GM21423 (cell line): ENCODE results near the gene XPR1.

ENCODE experiments used
- ATAC-seq: cut with Tn5 transposase; IDR thresholded peaks from one replicate; pipeline ENCODE4 v1.9.1; 2021; ENCODE audit warnings: mild to moderate bottlenecking, moderate library complexity; ENCODE audit not compliant: unreplicated experiment

Gene XPR1

DNA sequence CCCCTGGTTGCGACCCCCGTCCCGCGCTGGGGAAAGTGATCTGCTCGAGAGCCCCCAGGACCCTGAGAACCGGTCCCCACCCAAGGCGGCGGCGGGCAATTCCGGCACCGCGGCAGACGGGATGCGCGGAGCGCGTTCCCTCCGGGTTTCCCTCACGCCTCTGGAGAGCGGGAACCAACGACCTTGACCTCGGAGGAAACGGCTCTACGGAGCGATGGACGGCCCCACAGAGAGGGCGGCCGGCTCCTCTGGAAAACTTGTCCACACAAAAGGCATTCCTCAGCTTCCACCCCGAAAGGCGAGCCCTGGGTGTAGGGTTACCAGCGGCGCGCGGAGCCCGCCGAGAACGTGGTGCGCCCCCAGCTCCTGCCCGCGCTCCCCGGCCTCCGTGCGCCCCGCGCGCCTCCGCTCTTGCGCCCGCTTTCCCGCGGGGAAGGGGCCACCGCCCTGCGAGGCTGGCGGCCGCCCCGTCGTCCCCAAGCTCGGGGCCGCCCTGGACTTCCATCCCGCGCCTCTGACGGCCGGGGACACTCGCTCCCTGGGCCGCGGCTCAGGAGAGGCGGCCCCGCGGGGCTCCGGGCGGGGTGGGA is 280.5 kb downstream of the XPR1 start:
- ATAC-seq, result no peak

DNA sequence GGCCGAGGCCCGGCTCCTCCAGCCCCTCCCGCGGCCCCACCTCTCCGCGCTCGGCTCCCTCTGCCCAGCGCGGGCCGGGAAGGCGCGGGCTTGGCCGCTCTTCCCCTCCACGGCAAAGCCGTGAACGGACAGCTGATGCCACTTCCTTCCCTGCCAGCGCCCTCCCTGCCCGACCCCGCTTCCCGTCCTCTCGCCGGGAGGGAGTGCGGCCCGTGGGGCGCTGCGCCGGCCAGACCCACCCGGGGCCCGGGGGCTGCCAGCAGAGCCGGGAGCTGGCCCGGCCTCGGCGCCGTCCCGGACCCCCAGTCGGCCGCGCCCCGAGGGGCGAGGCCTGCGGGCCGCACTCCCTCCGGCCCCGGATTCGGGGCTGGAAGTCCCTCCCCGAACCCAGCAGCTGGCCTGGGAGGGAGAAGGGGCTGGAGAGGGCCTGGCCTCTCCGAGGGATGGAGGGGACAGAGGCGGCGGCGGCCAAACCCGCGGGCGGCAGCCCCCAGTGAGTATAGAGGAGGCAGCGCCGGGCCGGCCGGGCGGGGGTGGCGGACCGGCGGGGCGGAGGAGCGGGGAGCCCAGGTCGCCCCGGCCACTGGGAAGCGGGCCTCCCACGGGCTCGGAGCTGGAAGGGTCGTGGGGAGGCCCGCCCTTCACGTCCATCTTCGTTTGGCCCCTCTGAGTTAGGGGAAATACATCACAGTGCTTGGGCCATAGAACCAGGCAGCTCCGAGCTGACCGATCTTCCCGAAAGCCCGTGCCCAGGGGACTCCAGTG is 281.2 kb downstream of the XPR1 start, which contains the start of gene KIAA1614:
Gene KIAA1614 (plus strand): TSS at position 97 of the 765 bp plus-strand sequence. CDS start 347 bp downstream, at position 444.
- ATAC-seq, result no peak

DNA sequence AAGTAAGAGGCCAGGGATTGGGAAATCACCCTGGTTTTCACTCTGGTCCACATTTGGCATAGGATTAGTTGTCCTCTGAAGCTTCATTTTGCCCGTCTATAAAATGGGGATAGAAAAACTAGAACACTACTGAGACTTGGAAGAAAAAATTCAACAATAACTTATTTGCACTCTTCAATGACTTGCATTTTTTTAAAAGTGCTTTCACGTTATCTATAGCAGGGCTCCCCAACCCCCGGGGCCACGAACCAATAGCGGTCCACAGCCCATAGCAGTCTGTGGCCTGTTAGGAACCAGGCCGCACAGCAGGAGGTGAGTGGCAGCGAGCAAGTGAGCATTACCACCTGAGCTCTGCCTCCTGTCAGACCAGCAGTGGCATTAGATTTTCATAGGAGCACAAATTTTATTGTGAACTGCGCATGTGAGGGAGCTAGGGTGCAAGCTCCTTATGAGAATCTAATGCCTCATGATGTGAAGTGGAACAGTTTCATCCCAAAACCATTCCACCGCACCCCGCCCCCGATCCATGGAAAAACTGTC is 283.7 kb downstream of the XPR1 start:
- no peak for ATAC-seq

- no peak for ATAC-seq
Observed at GRCh38 chr1:180916012-180916770, 284.4 kb downstream of the XPR1 start.

- ATAC-seq, result no peak
Observed at GRCh38 chr1:180916771-180917170, 284.9 kb downstream of the XPR1 start.

DNA sequence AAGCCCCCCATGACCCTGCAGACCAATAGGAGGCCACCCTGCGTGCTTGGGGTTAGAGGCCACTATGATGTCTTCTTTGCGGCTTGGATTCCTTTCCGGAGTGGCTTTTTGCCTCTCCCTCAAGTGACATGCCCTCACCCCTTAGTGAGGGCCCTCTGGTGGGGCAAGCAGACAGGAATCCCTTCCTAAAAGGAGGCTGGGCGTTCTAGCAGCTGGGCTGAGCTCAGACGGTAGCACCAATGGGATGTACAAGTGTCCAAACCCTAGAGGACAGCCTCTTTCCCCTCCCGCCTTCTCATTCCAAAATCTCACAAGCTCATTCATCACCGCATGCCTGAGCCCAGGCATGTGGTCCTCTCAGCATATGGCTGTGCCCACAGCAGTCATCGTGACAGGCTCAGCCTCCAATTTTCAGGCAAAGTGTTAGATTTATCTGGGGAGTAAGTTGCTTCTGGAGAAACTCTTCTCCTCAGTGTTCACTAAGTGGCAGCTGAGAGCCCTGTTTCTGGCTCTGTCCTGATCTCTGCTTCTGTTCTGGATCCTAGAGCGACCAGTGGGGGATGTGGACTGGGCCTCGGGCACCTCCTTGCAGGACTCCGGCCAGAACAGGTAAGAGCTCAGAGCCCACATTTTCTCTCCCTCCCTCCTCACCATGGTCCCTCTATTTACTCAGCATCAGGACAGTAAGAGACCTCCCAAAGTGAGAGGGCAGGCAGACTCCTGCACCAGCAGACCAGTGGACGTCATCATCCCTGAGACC is 285.7 kb downstream of the XPR1 start:
- no peak for ATAC-seq

- ATAC-seq, result no peak
Observed at GRCh38 chr1:180918519-180918918, 286.7 kb downstream of the XPR1 start.

DNA sequence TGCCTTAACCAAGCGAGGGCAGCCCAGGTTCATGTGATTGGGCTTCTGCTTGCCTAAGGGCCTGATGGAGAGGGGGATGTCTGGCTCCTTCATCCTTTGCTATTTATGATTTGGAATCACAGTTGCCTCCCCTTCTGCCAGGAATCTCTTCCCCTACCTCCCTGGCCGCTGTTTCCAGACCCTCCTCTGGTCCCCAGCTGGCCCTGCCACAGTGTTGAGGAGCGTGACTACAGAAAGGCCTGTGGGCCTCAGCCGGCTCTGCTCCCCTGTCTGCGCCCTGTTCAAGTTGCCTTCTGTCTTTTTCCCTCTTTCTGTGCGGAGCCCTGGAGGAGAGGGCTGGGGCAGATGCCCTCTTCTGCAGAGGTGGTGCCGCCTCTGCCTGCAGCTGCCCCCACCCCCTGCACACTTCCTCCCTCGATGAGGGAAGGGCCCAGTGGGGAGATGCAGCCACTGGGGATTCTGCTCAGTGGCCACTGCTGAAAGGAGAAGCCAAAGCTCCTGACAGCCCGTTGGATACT is 287.4 kb downstream of the XPR1 start:
- ATAC-seq, result no peak

DNA sequence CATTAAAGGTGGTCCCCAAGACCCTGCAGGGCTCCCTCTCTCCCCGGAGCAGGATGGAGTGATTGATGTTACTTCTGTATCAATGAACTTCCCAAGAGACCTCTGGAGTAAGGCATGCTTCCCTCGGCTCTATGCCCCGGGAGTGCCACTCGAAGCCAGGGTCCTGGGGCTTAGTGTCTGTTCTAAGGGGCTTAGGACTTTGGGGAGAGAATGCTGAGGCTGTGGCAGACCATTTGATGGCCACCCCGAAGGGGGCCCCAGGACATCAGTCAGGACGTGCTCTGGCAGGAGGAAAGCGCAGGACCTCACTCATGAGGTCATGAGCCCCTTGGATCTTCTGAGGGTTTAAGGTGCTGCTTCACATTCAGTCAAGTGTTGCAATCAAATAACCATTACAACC is 288.4 kb downstream of the XPR1 start:
- no peak for ATAC-seq

DNA sequence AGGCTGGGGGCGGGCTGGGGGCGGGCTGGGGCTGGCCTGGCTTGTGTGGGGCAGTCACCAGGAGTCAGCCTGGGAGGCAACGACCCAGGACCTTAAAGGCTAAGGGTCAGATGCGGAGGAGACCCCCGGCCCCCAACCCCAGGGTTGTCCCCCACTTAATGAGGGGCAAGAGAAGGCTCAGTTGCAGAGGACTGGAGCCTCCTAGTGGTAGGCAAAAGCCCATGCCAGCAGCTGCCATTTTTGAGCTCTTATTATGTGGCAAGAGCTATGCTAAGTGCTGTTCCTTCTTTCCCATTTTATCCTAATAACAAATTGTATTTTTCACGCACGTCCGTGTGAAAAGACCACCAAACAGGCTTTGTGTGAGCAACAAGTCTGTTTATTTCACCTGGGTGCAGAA is 288.9 kb downstream of the XPR1 start:
- no peak for ATAC-seq

DNA sequence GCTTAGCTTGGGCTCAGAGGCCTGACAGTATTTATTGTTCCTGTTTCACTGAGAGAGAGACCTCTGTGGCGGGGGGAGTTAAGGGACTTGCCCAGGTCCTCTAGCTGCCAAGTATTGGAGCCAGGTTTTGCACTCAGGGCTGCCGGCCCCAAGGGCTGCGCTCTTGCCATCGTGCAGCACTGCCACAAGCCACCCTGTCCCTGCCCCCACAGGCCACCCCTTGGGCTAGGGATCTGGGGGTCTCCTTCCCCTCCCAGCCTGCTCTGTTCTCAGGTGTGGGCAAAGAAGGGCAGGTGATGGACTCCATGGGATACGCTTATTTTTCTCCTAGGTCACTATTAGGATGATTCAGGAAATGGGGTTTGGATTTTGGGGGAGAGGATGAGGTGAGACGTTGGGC is 289.6 kb downstream of the XPR1 start:
- no peak for ATAC-seq

GRCh38 chr1:180921891-180922630 is 290.2 kb downstream of the XPR1 start:
- no peak for ATAC-seq

GRCh38 chr1:180922631-180923015 is 290.8 kb downstream of the XPR1 start:
- no peak for ATAC-seq

GRCh38 chr1:180923021-180923841 is 291.4 kb downstream of the XPR1 start:
- ATAC-seq, result peak; percentile 38

DNA sequence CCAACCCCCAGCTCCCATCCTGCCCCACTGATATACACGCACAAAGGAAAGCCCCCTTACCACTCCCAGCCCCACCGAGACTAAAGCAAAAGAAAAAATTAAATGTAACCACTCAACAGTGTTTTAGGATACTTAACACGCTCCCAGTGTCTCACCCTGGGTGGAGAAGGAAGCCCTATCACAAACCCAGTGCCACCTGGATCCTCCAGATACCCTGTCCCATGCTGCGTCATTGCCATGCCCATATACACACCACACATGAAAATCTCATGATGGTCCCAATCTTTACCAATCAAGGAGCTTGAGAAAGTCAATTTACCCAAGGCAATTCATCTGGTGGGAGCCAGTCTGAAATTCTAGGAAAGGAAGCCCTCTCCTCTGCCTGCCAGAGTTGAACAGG is 292.1 kb downstream of the XPR1 start:
- no peak for ATAC-seq

- ATAC-seq, result no peak
Observed at GRCh38 chr1:180924939-180925338, 293.1 kb downstream of the XPR1 start.

DNA sequence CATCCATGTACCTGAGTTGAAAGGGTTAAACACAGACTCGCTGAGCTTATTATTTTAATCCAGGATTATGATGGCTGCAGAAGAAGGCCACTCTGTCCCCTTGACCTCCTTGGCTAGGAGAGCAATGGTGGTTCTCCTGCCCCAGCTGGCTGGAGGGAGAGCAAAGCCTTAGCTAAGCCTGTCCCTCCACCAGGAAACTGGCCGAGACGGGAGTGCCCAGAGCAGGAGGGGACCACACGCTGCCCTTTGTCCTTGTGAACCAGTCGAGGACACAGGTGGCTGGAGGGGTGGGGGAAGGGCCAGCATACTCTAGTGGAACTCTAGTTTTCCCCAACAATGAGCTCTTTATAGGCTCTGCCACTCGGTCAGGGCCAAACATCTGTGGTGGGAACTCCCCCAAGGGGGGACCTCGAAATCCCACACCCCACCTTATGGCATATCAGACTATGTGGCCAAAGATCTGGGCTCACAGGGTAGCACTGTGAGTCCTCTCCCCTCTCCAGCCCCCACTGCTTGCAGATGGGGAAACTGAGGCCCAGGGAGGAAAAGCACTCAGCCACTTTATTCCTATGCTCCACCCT is 293.7 kb downstream of the XPR1 start:
- ATAC-seq, result no peak

DNA sequence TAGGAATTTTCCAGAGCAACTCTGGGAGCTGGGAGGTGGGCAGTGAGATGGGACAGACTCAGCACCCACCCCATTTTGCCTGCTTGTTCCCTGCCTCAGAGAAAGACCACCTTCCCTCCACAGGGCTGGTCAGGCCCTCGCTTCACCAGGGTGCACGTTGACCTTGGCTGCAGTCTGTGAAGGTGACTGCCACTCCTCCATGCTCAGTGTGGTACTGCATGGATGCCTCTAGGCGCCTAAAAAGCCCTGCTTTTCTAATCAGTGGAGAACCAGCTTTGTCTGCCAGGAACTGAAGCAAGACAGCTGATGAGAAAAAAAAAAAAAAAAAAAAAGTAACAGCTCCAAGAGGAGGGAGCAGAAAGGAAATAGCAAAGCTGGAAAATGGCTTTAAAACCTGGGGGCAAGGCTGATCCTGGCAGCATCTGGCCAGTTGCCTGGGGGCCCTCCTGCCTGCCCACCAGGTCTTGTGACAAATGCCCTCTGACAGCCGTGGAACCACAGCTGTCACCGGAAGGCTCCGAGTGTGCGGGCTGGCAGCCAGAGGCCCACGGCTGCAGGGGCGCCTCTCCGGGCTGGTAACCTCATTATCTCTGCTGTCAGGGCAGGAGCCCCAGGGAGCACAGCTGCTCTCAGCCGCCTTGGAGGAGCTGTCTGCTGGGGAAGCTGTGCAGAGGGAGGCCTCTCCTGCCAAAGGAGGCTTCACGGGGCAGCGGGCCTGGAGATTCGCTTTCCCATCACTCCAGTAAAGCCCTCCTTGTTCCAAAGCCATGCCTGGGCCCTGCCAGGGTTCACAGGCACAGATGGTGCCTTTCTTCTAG is 294.6 kb downstream of the XPR1 start:
- ATAC-seq, result no peak
